ENCODE data around the gene KRTAP9-7. TPM values are rescaled to one million over a fixed set of nuclear protein-coding genes. Genes with fewer than 3 reads are reported as not detected.
"Not testable (repeated sequence)": the region's sequence is repeated elsewhere in the genome, so short reads cannot be mapped to it uniquely, and the experiment has no call there.

The KRTAP9-7 gene
- total RNA-seq (not detected), polyA plus RNA-seq (ENCODE audit: insufficient read depth in 1 of 8, insufficient read length in 8 of 8, low replicate concordance in 1 of 8) (not detected)
- long read RNA-seq, donor 1: 0 reads
- long read RNA-seq, donor 2: 0 reads
- long read RNA-seq, donor 3: 0 reads
- long read RNA-seq, donor 4: 0 reads
- long read RNA-seq, donor 5: 0 reads
- long read RNA-seq, donor 6: 0 reads
- long read RNA-seq, donor 7: 0 reads
- long read RNA-seq, donor 8: 0 reads
- long read RNA-seq, donor 9: 0 reads
- long read RNA-seq, donor 10: 0 reads
- long read RNA-seq, donor 11: 0 reads

GRCh38 chr17:41275648-41276190 is at the start of gene KRTAP9-7:
Gene KRTAP9-7 (plus strand): TSS chr17:41275698. CDS start chr17:41275698, 0 bp downstream.
- not testable (repeated sequence) for DNase-seq; H3K4me1 ChIP-seq (ENCODE audit: control insufficient read depth, insufficient read depth, low read length); H3K27me3 ChIP-seq (ENCODE audit: control insufficient read depth, insufficient read depth, low read length); H3K9me3 ChIP-seq (replicated peaks; ENCODE audit: control insufficient read depth, low read depth, low read length); H3K4me3 ChIP-seq (ENCODE audit: low read length); H3K27ac ChIP-seq (ENCODE audit: low read length); H3K36me3 ChIP-seq (ENCODE audit: control insufficient read depth, insufficient read depth, low read length)
- 76% methylated on average over 3 of the region's 3 CpGs for WGBS (ENCODE audit: insufficient coverage)

- no CpG with 5 or more reads among the region's 6 CpGs for WGBS (ENCODE audit: insufficient coverage)
- Histone ChIP-seq H3K9me3 (replicated peaks; ENCODE audit: control insufficient read depth, low read depth, low read length) (no peaks in the 10 kb centered on the region), H3K36me3 (ENCODE audit: control insufficient read depth, insufficient read depth, low read length) (no peaks in the 10 kb centered on the region), H3K4me1 (ENCODE audit: control insufficient read depth, insufficient read depth, low read length) (no peaks in the 10 kb centered on the region), H3K27ac (ENCODE audit: low read length) (no peak overlapping the region), H3K4me3 (ENCODE audit: low read length) (no peak overlapping the region), H3K27me3 (ENCODE audit: control insufficient read depth, insufficient read depth, low read length) (no peaks in the 10 kb centered on the region)
- no peak for DNase-seq
These were observed 49.4 kb upstream of the KRTAP9-7 start for GRCh38 chr17:41226051-41226450.

DNA sequence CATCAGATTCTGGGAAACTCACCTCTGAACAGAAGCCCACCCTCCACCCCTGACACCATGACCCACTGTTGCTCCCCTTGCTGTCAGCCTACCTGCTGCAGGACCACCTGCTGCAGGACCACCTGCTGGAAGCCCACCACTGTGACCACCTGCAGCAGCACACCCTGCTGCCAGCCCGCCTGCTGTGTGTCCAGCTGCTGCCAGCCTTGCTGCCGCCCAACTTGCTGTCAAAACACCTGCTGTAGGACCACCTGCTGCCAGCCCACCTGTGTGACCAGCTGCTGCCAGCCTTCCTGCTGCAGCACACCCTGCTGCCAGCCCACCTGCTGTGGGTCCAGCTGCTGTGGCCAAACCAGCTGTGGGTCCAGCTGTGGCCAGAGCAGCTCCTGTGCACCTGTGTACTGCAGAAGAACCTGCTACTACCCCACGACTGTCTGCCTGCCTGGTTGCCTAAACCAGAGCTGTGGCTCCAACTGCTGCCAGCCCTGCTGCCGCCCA is 48.9 kb upstream of the KRTAP9-7 start, which contains the start of gene KRTAP9-2:
Gene KRTAP9-2, plus strand, starts transcription at position 51 of the 498 bp plus-strand sequence. Its CDS starts 7 bp downstream, at position 58.
- not testable (repeated sequence) for H3K4me1 ChIP-seq (ENCODE audit: control insufficient read depth, insufficient read depth, low read length); DNase-seq; H3K4me3 ChIP-seq (ENCODE audit: low read length); H3K9me3 ChIP-seq (replicated peaks; ENCODE audit: control insufficient read depth, low read depth, low read length); H3K36me3 ChIP-seq (ENCODE audit: control insufficient read depth, insufficient read depth, low read length); H3K27ac ChIP-seq (ENCODE audit: low read length); H3K27me3 ChIP-seq (ENCODE audit: control insufficient read depth, insufficient read depth, low read length)
- WGBS (ENCODE audit: insufficient coverage): 60% methylated on average over 1 of the region's 4 CpGs

DNA sequence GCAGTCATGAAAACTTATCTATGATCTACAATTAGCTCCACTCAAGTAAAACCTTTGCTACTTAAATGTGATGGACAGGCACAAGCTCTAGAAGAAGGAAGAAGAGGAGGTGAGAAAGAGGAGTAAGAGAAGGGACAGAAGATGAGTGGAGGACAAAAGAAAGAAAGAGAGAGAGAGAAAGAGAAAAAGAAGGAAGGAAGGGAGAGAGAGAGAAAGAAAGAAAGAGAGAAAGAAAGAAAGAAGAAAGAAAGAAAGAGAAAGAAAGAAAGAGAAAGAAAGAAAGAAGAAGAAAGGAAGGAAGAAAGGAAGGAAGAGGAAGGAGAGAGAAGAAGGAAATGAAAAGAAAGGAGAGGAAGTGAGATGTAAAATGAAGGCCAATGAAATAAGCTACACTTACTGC is 45.4 kb upstream of the KRTAP9-7 start:
- Histone ChIP-seq H3K27ac (ENCODE audit: low read length) (no peak overlapping the region), H3K27me3 (ENCODE audit: control insufficient read depth, insufficient read depth, low read length) (peaks cover 2% of the 10 kb centered on the region), H3K4me1 (ENCODE audit: control insufficient read depth, insufficient read depth, low read length) (no peaks in the 10 kb centered on the region), H3K4me3 (ENCODE audit: low read length) (no peak overlapping the region), H3K9me3 (replicated peaks; ENCODE audit: control insufficient read depth, low read depth, low read length) (no peaks in the 10 kb centered on the region), H3K36me3 (ENCODE audit: control insufficient read depth, insufficient read depth, low read length) (no peaks in the 10 kb centered on the region)
- no peak for DNase-seq

DNA sequence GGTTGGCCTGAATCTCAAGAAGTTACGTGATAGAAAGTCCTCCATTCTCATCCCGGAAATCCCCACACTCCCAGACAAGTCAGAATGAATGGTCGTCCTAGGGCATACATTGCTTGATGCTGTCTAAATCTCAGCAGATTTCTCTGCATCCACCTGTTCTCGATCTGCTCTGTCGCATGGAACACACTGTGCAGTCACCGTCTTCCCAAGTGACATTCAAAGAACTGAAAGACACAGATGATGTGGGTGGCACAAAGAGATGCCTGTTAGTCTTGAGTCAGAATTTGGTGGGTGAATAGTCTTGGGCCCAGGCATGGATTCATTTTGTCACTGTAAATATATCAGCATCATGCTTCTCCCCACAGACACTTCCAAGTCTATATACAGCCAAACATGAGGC is 43.8 kb upstream of the KRTAP9-7 start:
- no peak for DNase-seq
- H3K4me3 ChIP-seq (ENCODE audit: low read length): no peak overlapping the region
- no peaks in the 10 kb centered on the region for H3K4me1 ChIP-seq (ENCODE audit: control insufficient read depth, insufficient read depth, low read length)
- H3K27me3 ChIP-seq (ENCODE audit: control insufficient read depth, insufficient read depth, low read length): peaks cover 2% of the 10 kb centered on the region
- no peaks in the 10 kb centered on the region for H3K36me3 ChIP-seq (ENCODE audit: control insufficient read depth, insufficient read depth, low read length)
- no peaks in the 10 kb centered on the region for H3K9me3 ChIP-seq (replicated peaks; ENCODE audit: control insufficient read depth, low read depth, low read length)
- no peak overlapping the region for H3K27ac ChIP-seq (ENCODE audit: low read length)
- 72% methylated on average over 5 of the region's 6 CpGs for WGBS (ENCODE audit: insufficient coverage)

DNA sequence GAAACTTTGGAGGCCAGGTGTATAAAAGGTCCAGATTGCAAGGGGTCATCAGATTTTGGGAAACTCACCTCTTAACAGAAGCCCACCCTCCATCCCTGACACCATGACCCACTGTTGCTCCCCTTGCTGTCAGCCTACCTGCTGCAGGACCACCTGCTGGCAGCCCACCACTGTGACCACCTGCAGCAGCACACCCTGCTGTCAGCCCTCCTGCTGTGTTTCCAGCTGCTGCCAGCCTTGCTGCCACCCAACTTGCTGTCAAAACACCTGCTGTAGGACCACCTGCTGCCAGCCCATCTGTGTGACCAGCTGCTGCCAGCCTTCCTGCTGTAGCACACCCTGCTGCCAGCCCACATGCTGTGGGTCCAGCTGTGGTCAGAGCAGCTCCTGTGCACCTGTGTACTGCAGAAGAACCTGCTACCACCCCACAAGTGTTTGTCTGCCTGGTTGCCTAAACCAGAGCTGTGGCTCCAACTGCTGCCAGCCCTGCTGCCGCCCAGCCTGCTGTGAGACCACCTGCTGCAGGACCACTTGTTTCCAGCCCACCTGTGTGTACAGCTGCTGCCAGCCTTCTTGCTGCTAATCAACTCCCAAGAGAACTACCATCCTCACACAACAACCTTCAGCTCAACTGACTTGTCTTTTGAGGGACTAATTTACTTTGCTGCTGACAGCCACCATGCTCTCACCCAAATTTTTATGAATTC is 42.9 kb upstream of the KRTAP9-7 start, which contains the start of gene KRTAP9-3:
Gene KRTAP9-3, plus strand, starts transcription at position 51 of the 707 bp plus-strand sequence. Its CDS starts 53 bp downstream, at position 104.
- not testable (repeated sequence) for H3K27ac ChIP-seq (ENCODE audit: low read length); H3K9me3 ChIP-seq (replicated peaks; ENCODE audit: control insufficient read depth, low read depth, low read length); H3K27me3 ChIP-seq (ENCODE audit: control insufficient read depth, insufficient read depth, low read length); H3K36me3 ChIP-seq (ENCODE audit: control insufficient read depth, insufficient read depth, low read length); H3K4me1 ChIP-seq (ENCODE audit: control insufficient read depth, insufficient read depth, low read length); DNase-seq; H3K4me3 ChIP-seq (ENCODE audit: low read length)
- WGBS (ENCODE audit: insufficient coverage): 100% methylated on average over 1 of the region's 1 CpG

GRCh38 chr17:41237116-41237515 is 38.4 kb upstream of the KRTAP9-7 start:
- not testable (repeated sequence) for H3K27me3 ChIP-seq (ENCODE audit: control insufficient read depth, insufficient read depth, low read length); H3K4me3 ChIP-seq (ENCODE audit: low read length); H3K4me1 ChIP-seq (ENCODE audit: control insufficient read depth, insufficient read depth, low read length); DNase-seq; H3K36me3 ChIP-seq (ENCODE audit: control insufficient read depth, insufficient read depth, low read length); H3K9me3 ChIP-seq (replicated peaks; ENCODE audit: control insufficient read depth, low read depth, low read length); H3K27ac ChIP-seq (ENCODE audit: low read length)
- 37% methylated on average over 2 of the region's 4 CpGs for WGBS (ENCODE audit: insufficient coverage)

DNA sequence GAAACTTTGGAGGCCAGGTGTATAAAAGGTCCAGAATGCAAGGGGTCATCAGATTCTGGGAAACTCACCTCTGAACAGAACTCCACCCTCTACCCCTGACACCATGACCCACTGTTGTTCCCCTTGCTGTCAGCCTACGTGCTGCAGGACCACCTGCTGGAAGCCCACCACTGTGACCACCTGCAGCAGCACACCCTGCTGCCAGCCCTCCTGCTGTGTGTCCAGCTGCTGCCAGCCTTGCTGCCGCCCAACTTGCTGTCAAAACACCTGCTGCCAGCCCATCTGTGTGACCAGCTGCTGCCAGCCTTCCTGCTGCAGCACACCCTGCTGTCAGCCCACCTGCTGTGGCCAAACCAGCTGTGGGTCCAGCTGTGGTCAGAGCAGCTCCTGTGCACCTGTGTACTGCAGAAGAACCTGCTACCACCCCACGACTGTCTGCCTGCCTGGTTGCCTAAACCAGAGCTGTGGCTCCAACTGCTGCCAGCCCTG is 37.5 kb upstream of the KRTAP9-7 start, which contains the start of gene KRTAP9-8:
Gene KRTAP9-8, plus strand, starts transcription at position 51 of the 489 bp plus-strand sequence. Its CDS starts 53 bp downstream, at position 104.
- not testable (repeated sequence) for H3K9me3 ChIP-seq (replicated peaks; ENCODE audit: control insufficient read depth, low read depth, low read length); H3K36me3 ChIP-seq (ENCODE audit: control insufficient read depth, insufficient read depth, low read length); H3K27me3 ChIP-seq (ENCODE audit: control insufficient read depth, insufficient read depth, low read length); H3K4me3 ChIP-seq (ENCODE audit: low read length); H3K4me1 ChIP-seq (ENCODE audit: control insufficient read depth, insufficient read depth, low read length); H3K27ac ChIP-seq (ENCODE audit: low read length); DNase-seq
- WGBS (ENCODE audit: insufficient coverage): 17% methylated on average over 2 of the region's 3 CpGs

GRCh38 chr17:41246995-41247787 is 28.3 kb upstream of the KRTAP9-7 start:
- 83% methylated on average over 1 of the region's 2 CpGs for WGBS (ENCODE audit: insufficient coverage)
- DNase-seq; H3K9me3 ChIP-seq (replicated peaks; ENCODE audit: control insufficient read depth, low read depth, low read length); H3K4me1 ChIP-seq (ENCODE audit: control insufficient read depth, insufficient read depth, low read length); H3K4me3 ChIP-seq (ENCODE audit: low read length); H3K36me3 ChIP-seq (ENCODE audit: control insufficient read depth, insufficient read depth, low read length); H3K27me3 ChIP-seq (ENCODE audit: control insufficient read depth, insufficient read depth, low read length); H3K27ac ChIP-seq (ENCODE audit: low read length): not testable (repeated sequence)

Measured in muscle of leg (tissue), 16 donors.